Measurements from ENCODE around the gene MAGEA1.

MAGEA1 gene

DNA sequence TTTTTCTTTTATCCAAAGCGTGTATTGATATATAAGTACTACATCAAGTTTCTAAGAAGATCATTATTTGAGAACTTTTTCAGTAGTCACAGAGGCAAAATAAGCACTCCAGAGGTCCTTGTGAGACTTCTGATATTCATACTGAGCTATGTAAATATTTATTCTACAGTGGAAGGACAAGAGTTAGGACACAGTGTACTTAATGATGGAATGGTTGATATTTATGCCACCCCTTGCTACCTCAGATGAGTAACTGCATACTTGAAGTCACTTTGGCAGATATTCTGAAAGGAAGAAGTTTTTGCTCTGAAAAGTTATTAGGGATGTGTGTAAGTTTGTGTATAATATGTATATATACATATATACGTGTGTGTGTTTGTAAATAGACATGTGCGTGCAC is 30.3 kb downstream of the MAGEA1 start:
- TF ChIP-seq, protein P1, sequence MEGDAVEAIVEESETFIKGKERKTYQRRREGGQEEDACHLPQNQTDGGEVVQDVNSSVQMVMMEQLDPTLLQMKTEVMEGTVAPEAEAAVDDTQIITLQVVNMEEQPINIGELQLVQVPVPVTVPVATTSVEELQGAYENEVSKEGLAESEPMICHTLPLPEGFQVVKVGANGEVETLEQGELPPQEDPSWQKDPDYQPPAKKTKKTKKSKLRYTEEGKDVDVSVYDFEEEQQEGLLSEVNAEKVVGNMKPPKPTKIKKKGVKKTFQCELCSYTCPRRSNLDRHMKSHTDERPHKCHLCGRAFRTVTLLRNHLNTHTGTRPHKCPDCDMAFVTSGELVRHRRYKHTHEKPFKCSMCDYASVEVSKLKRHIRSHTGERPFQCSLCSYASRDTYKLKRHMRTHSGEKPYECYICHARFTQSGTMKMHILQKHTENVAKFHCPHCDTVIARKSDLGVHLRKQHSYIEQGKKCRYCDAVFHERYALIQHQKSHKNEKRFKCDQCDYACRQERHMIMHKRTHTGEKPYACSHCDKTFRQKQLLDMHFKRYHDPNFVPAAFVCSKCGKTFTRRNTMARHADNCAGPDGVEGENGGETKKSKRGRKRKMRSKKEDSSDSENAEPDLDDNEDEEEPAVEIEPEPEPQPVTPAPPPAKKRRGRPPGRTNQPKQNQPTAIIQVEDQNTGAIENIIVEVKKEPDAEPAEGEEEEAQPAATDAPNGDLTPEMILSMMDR (IDR thresholded peaks at IDR 0.05; ENCODE audit: control extremely low read depth, extremely low read depth, low read depth, missing control alignments), result no peak
- ChIA-PET POLR2A (no interaction called here), CTCF (no interaction called here)
- DNase-seq (ENCODE audit: extremely low spot score), result no peak

DNA sequence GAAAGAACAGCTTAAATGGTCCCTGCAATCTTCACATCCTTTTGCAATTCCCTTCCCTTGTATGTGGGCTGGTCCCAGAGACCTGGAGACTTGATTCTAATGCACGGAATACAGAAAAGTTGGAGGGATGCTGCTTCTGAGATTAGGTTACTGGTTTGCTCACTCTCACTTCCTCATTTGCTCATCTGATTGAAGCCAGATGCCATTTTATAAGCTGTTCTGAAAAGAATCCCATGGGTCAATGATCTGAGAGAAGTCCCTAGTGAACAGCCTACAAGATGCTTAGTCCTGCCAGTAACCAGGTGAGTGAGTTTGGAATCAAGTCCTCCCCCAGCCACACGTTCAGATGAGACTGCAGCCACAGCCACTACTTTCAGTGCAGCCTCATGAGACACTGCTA is 35.9 kb downstream of the MAGEA1 start:
- TF ChIP-seq, protein P1 (IDR thresholded peaks at IDR 0.05; ENCODE audit: control extremely low read depth, extremely low read depth, low read depth, missing control alignments), result no peak
- no peak for DNase-seq (ENCODE audit: extremely low spot score)
- POLR2A ChIA-PET, result no interaction called here
- CTCF ChIA-PET, result no interaction called here

DNA sequence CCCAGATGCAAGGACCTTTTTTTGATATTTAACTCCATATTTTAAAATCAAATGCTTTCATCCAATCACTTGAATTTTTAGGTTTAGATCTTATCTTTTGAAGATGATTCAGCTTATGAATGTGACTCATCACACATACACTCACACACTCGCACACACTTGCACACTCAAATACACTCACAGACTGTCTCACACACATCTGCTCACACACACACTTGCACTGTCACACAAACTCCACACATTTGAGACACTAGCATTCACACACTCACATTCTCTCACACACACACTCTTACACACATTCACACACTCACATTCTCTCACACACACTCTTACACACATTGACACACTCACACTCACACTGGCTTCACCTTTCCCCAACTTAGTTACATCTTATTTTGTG is 37.8 kb downstream of the MAGEA1 start:
- no peak for DNase-seq (ENCODE audit: extremely low spot score)
- ChIA-PET POLR2A (no interaction called here), CTCF (no interaction called here)
- TF ChIP-seq, protein P1 (IDR thresholded peaks at IDR 0.05; ENCODE audit: control extremely low read depth, extremely low read depth, low read depth, missing control alignments), result no peak

DNA sequence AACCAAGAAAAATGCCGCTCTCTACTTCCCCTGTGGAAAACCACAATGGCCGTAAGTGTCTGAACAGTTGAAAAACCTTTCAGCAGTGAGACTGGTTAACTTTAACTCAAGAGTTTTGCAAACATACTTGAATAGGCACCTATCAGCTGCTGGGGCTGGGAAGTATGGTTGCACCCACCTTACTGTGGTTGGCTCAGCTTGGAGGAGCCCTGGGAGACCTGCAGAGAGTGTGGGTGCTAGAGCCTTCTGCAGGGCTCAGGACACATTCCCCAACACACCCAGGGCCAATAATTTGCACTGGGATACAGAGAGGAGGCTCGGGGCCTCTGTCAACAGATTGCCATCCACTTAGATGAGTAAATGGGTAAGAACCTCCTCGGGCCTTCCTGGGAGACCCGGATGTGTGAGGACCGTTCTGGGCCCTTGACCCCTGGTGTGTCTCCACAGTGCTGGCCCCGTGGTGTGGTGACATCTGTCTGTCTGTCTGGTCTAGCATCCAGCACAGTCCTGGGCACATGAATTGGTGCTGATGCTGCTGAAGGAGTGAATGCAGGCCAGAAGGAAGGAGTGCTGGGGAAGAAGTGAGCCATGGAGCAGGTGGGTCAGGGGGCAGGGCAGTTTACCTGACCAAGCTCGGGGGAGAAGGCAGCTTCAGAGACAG is 46.5 kb downstream of the MAGEA1 start:
- TF ChIP-seq, protein P1 (IDR thresholded peaks at IDR 0.05; ENCODE audit: control extremely low read depth, extremely low read depth, low read depth, missing control alignments), result no peak
- DNase-seq (ENCODE audit: extremely low spot score), result no peak
- CTCF ChIA-PET, result no interaction called here
- POLR2A ChIA-PET, result no interaction called here

DNA sequence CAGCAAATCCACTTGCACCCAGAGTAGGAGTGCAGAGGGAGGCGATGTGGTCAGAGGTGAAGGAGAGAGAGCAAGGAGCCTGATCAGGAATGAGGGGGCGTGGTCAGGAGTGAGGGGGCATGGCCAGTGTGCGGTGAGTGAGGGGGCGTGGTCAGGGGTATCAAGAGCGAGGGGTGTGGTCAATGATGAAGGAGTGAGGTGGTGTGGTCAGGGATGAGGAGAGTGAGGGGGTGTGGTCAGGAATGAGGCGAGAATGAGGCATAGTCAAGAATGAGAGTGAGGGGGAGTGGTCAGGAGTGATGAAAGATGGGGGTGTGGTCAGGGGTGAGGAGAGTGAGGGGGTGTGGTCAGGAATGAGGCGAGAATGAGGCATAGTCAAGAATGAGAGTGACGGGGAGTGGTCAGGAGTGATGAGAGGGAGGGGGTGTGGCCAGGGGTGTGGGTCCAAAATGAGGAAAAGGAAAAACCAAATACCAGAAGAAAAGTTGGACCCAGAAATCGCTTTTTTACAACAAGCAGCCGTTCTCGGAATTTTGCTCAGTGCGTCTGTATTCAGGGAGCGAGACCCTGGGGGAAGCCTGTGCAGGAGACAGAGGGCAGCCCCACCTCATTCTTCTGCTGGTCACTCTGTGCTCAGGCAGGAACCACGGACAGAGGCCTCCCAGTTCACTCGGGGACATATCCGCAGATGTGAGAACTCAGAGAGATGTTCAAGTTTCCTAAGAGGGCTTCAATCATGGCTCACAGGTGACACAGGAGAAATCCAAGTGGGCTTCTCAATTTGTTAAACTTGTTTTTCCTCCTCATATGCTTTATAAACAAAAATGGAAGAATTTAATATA is 47.5 kb downstream of the MAGEA1 start:
- ChIA-PET POLR2A (no interaction called here), CTCF (no interaction called here)
- TF ChIP-seq, protein P1 (IDR thresholded peaks at IDR 0.05; ENCODE audit: control extremely low read depth, extremely low read depth, low read depth, missing control alignments), result no peak
- no peak for DNase-seq (ENCODE audit: extremely low spot score)
